A673 (cell line): Measurements from ENCODE around the gene MVB12A. TPM values are rescaled to one million over a fixed set of nuclear protein-coding genes. Genes with fewer than 3 reads are reported as not detected.

Experiments used
- BruUV-seq: library from RNA; stranded (reverse); fragments of 400-500 nt; replicated peaks from 2 replicates; lab custom pipeline; 2021; lab: Mats Ljungman, UMichigan
- CTCF ChIA-PET: fragments of 300-600 bp; sonication (Branson Sonifier 250); formaldehyde crosslinking; loops from one replicate; lab custom pipeline; 2022; ENCODE audit warnings: antibody characterized with exemption; lab: Charles Lee
- POLR2A ChIA-PET: fragments of 300-600 bp; sonication (Branson Sonifier 250); formaldehyde crosslinking; loops from one replicate; lab custom pipeline; 2022; ENCODE audit warnings: antibody characterized with exemption; ENCODE audit not compliant: low non-redundant PET; lab: Charles Lee
- DNase-seq: peaks from one replicate; pipeline ENCODE4 v3.0.0-alpha.2; 2015; ENCODE audit warnings: low spot score
- H3K27ac ChIP-seq: fragments of 200-600 bp; sonication (generic); 2 replicates; pipeline ENCODE4 v1.5.1; 2016; ENCODE audit warnings: mixed run types, low read depth, mild to moderate bottlenecking, mixed read lengths, antibody characterized with exemption, low read length; ENCODE audit not compliant: poor library complexity, severe bottlenecking
- H3K27me3 ChIP-seq: fragments of 200-600 bp; sonication (generic); replicated peaks from 2 replicates; pipeline ENCODE4 v1.6.1; 2017; ENCODE audit warnings: mixed run types, low read depth, mild to moderate bottlenecking, mixed read lengths, antibody characterized with exemption, low read length; ENCODE audit not compliant: insufficient read depth, poor library complexity
- H3K36me3 ChIP-seq: fragments of 200-600 bp; sonication (generic); 2 replicates; pipeline ENCODE4 v1.6.1; 2016; ENCODE audit warnings: mixed run types, mild to moderate bottlenecking, mixed read lengths, antibody characterized with exemption, low read length; ENCODE audit not compliant: insufficient read depth, poor library complexity, severe bottlenecking
- H3K4me1 ChIP-seq: fragments of 200-600 bp; sonication (generic); 2 replicates; pipeline ENCODE4 v1.6.1; 2017; ENCODE audit warnings: mixed run types, mild to moderate bottlenecking, mixed read lengths, antibody characterized with exemption, low read length; ENCODE audit not compliant: insufficient read depth, poor library complexity, severe bottlenecking
- H3K4me3 ChIP-seq: fragments of 200-600 bp; sonication (generic); 2 replicates; pipeline ENCODE4 v1.5.1; 2016; ENCODE audit warnings: low read depth, mixed run types, mild to moderate bottlenecking, mixed read lengths, low read length; ENCODE audit not compliant: poor library complexity, severe bottlenecking
- H3K9me3 ChIP-seq: fragments of 200-600 bp; sonication (generic); 2 replicates; pipeline ENCODE4 v1.6.1; 2016; ENCODE audit warnings: mixed run types, low read depth, mild to moderate bottlenecking, mixed read lengths, antibody characterized with exemption, low read length; ENCODE audit not compliant: poor library complexity, severe bottlenecking
- EZH2 ChIP-seq: fragments of 200-600 bp; sonication (generic); IDR thresholded peaks from 2 replicates; pipeline ENCODE4 v1.6.1; 2017; ENCODE audit warnings: borderline replicate concordance, low read depth, mild to moderate bottlenecking, mixed read lengths, antibody characterized with exemption, low read length; ENCODE audit not compliant: poor library complexity, severe bottlenecking
- intact Hi-C: fragments of 100-400 bp; cut with micrococcal nuclease; formaldehyde crosslinking; loops from one replicate; pipeline ENCODE4 v1.10.0; 2022; ENCODE audit not compliant: unreplicated experiment
- total RNA-seq: library from RNA; stranded (reverse); gene quantifications from 2 replicates; pipeline ENCODE4 v1.2.3, GENCODE V29; 2021
- TF ChIP-seq, protein P1 (sequence below): fragments of 300-800, 200-600 bp; sonication (generic); conservative IDR thresholded peaks from 2 replicates; pipeline ENCODE4 v1.5.1; 2017; ENCODE audit warnings: low read depth, mild to moderate bottlenecking, antibody characterized with exemption, low read length, moderate library complexity, mixed read lengths

The MVB12A gene
- total RNA-seq, 1 experiment from 2014 or later: 39.5 TPM

- H3K9me3 ChIP-seq: no peaks in the 10 kb centered on the region
- intact Hi-C loops: no loop called here
- no peaks in the 10 kb centered on the region for H3K36me3 ChIP-seq
- ChIA-PET CTCF (no interaction called here), POLR2A (no interaction called here)
- no peaks in the 10 kb centered on the region for H3K27me3 ChIP-seq
- no peak for DNase-seq
- no peak overlapping the region for H3K4me3 ChIP-seq
- TF ChIP-seq, protein P1, sequence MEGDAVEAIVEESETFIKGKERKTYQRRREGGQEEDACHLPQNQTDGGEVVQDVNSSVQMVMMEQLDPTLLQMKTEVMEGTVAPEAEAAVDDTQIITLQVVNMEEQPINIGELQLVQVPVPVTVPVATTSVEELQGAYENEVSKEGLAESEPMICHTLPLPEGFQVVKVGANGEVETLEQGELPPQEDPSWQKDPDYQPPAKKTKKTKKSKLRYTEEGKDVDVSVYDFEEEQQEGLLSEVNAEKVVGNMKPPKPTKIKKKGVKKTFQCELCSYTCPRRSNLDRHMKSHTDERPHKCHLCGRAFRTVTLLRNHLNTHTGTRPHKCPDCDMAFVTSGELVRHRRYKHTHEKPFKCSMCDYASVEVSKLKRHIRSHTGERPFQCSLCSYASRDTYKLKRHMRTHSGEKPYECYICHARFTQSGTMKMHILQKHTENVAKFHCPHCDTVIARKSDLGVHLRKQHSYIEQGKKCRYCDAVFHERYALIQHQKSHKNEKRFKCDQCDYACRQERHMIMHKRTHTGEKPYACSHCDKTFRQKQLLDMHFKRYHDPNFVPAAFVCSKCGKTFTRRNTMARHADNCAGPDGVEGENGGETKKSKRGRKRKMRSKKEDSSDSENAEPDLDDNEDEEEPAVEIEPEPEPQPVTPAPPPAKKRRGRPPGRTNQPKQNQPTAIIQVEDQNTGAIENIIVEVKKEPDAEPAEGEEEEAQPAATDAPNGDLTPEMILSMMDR: no peak
- TF ChIP-seq EZH2: no peak
- no peaks in the 10 kb centered on the region for H3K4me1 ChIP-seq
- no peak overlapping the region for H3K27ac ChIP-seq
- BruUV-seq: no TSS peak
Measured at GRCh38 chr19:17435218-17435617, 15.4 kb downstream of the MVB12A start.

- no peaks in the 10 kb centered on the region for H3K9me3 ChIP-seq
- H3K27ac ChIP-seq: no peak overlapping the region
- intact Hi-C loops: no loop called here
- no peak overlapping the region for H3K4me3 ChIP-seq
- no peaks in the 10 kb centered on the region for H3K36me3 ChIP-seq
- DNase-seq: no peak
- H3K4me1 ChIP-seq: no peaks in the 10 kb centered on the region
- TF ChIP-seq, protein P1: no peak
- TF ChIP-seq EZH2: no peak
- ChIA-PET CTCF (no interaction called here), POLR2A (no interaction called here)
- H3K27me3 ChIP-seq: no peaks in the 10 kb centered on the region
- no TSS peak for BruUV-seq
Measured at GRCh38 chr19:17436094-17436873, 16.4 kb downstream of the MVB12A start.

DNA sequence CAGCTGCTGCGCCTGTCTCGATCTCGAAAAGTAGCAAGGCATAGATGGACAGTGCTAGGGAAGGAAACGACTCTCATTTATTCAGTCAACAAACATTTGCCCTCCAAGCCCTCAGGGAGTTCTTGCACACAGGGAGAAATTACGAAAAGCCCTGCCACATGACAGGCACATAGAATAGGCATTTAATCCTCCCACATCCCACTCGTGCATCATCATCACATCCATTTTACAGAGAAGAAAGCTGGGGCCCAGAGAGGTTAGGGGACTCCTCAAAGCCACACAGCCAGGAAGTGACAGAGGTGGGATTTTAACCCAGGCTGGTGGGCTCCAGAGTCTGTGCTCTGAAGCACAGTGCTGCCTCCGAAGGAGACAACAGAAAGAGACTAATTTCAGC lies 17.0 kb downstream of the MVB12A start:
- Histone ChIP-seq H3K27me3 (no peaks in the 10 kb centered on the region), H3K4me3 (no peak overlapping the region), H3K9me3 (no peaks in the 10 kb centered on the region), H3K4me1 (no peaks in the 10 kb centered on the region), H3K27ac (no peak overlapping the region), H3K36me3 (no peaks in the 10 kb centered on the region)
- ChIA-PET POLR2A (no interaction called here), CTCF (no interaction called here)
- BruUV-seq: no TSS peak
- intact Hi-C loops: no loop called here
- no peak for DNase-seq
- TF ChIP-seq EZH2: no peak
- TF ChIP-seq, protein P1: no peak
